Keratinocyte (primary cell): ENCODE measurements around the gene FAM199X. TPM values are rescaled to one million over a fixed set of nuclear protein-coding genes. Genes with fewer than 3 reads are reported as not detected.

Experiments used
- DNase-seq: peaks from one replicate; pipeline ENCODE4 v3.0.0-alpha.2; 2011; ENCODE audit warnings: low read depth, missing footprints, low spot score
- FAIRE-seq: peaks from 2 replicates; lab custom pipeline; 2011; peaks lifted over from hg19 to GRCh38; lab: Jason Lieb, UNC
- H2AFZ ChIP-seq: 2 replicates; pipeline ENCODE4 v1.6.0; 2012; ENCODE audit warnings: low read length, control low read depth, inconsistent platforms; ENCODE audit not compliant: control insufficient read depth
- H3K27ac ChIP-seq: 2 replicates; pipeline ENCODE4 v1.5.1; 2011; ENCODE audit warnings: low read length; ENCODE audit not compliant: control insufficient read depth, insufficient read depth
- H3K27me3 ChIP-seq: 3 replicates; pipeline ENCODE4 v1.6.0; 2011; ENCODE audit warnings: low read length; ENCODE audit not compliant: control insufficient read depth, insufficient read depth; ENCODE audit errors: extremely low read depth
- H3K36me3 ChIP-seq, 2 experiments: 2 replicates in 1 of 2; 3 replicates in 1 of 2; pipeline ENCODE4 v1.5.1; 2011; ENCODE audit warnings: low read length in 2 of 2, mild to moderate bottlenecking in 1 of 2; ENCODE audit not compliant: control insufficient read depth in 2 of 2, insufficient read depth in 2 of 2; ENCODE audit errors: extremely low read depth in 1 of 2
- H3K4me1 ChIP-seq: 3 replicates; pipeline ENCODE4 v1.5.1; 2011; ENCODE audit warnings: low read length; ENCODE audit not compliant: control insufficient read depth, insufficient read depth; ENCODE audit errors: extremely low read depth
- H3K4me2 ChIP-seq: 3 replicates; pipeline ENCODE4 v1.6.0; 2011; ENCODE audit warnings: low read depth, low read length; ENCODE audit not compliant: control insufficient read depth, insufficient read depth; ENCODE audit errors: extremely low read depth
- H3K4me3 ChIP-seq, 3 experiments: fragments of 200-600 bp in 1 of 3; sonication (generic) in 1 of 3; 2 replicates in 2 of 3; 3 replicates in 1 of 3; pipeline ENCODE4 v1.5.1; 2011 to 2016; ENCODE audit warnings: low read length in 3 of 3, mild to moderate bottlenecking in 3 of 3, control low read depth in 2 of 3, inconsistent platforms in 1 of 3, low read depth in 1 of 3, mixed read lengths in 1 of 3, mixed run types in 1 of 3, moderate library complexity in 1 of 3; ENCODE audit not compliant: control insufficient read depth in 2 of 3, insufficient read depth in 2 of 3; ENCODE audit errors: extremely low read depth in 1 of 3
- H3K79me2 ChIP-seq: 2 replicates; pipeline ENCODE4 v1.6.0; 2012; ENCODE audit warnings: low read length; ENCODE audit not compliant: control insufficient read depth, insufficient read depth
- H3K9ac ChIP-seq: 3 replicates; pipeline ENCODE4 v1.6.0; 2011; ENCODE audit warnings: low read length; ENCODE audit not compliant: control insufficient read depth, insufficient read depth; ENCODE audit errors: extremely low read depth
- H3K9me1 ChIP-seq: 3 replicates; pipeline ENCODE4 v1.6.0; 2011; ENCODE audit warnings: low read length; ENCODE audit not compliant: control insufficient read depth, insufficient read depth; ENCODE audit errors: extremely low read depth
- H3K9me3 ChIP-seq: 2 replicates; pipeline ENCODE4 v1.5.1; 2012; ENCODE audit warnings: low read depth, low read length; ENCODE audit not compliant: control insufficient read depth
- H4K20me1 ChIP-seq: 3 replicates; pipeline ENCODE4 v1.6.0; 2011; ENCODE audit warnings: low read length; ENCODE audit not compliant: control insufficient read depth, insufficient read depth; ENCODE audit errors: extremely low read depth
- EZH2 ChIP-seq: IDR thresholded peaks from one replicate; pipeline ENCODE4 v1.6.1; 2012; ENCODE audit warnings: inconsistent platforms, mild to moderate bottlenecking, low read length, moderate library complexity
- dilution Hi-C: fragments of 300-500 bp; cut with MboI; formaldehyde crosslinking; loops from one replicate; pipeline ENCODE4 v1.7.0; 2020; ENCODE audit warnings: low sequenced_read_pairs; ENCODE audit not compliant: extremely low pct_ligation_motif_present
- polyA plus RNA-seq, 5 experiments: library from polyadenylated mRNA; depleted of rRNA in 3 of 5; stranded (reverse) in 3 of 5; stranded (forward) in 1 of 5; unstranded in 1 of 5; fragments of >200 nt; gene quantifications; 1 replicate in 1 of 5; 2 replicates in 3 of 5; 3 replicates in 1 of 5; pipeline versions ENCODE4 v1.2.1 to v1.2.3, GENCODE V29; 2011 to 2012; ENCODE audit warnings: missing spikeins in 2 of 5, low read depth in 1 of 5, low replicate concordance in 1 of 5
- TF ChIP-seq, protein P1 (sequence below), 3 experiments: IDR thresholded peaks in 1 of 3; conservative IDR thresholded peaks in 1 of 3; optimal IDR thresholded peaks in 1 of 3; 2 replicates in 2 of 3; 3 replicates in 1 of 3; pipeline versions ENCODE3 to v1.5.1; 2011; ENCODE audit warnings: low read length in 3 of 3, mild to moderate bottlenecking in 3 of 3, moderate library complexity in 2 of 3, control low read depth in 1 of 3, inconsistent platforms in 1 of 3; ENCODE audit not compliant: insufficient read depth in 2 of 3; ENCODE audit errors: extremely low read depth in 1 of 3

Gene FAM199X
- polyA plus RNA-seq, 1 donor (not counting 4 experiments of a cell fraction or from before 2014, with no cell fraction given), result 16.1 TPM

DNA sequence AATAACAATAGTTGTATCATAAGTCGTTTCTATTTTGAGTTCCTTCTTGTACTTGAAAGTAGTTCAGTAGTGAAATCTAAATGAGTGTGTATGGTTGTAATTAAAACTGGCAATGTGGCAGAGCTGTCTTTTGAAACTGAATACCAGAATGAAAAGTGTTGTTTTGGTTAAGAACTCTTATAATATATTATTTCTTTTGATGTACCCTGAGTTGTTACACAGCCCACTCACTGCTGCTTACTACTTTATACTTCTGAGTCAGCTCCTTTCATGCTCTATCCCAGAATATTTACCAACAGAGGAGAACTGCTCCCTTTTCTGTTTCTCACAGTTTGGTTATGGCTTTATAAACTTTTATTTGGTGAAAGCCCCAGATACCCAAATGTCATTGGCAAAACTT lies 28.8 kb downstream of the FAM199X start:
- FAIRE-seq (no peak), DNase-seq (no peak)
- no peaks in the 10 kb centered on the region for H3K27me3 ChIP-seq
- H2AFZ ChIP-seq, result no peak overlapping the region
- H3K9me3 ChIP-seq, result no peaks in the 10 kb centered on the region
- H3K36me3 ChIP-seq, result peaks cover 0 to 2% of the 10 kb centered on the region in 2 experiments
- H3K9ac ChIP-seq, result no peak overlapping the region
- peaks cover 7% of the 10 kb centered on the region for H3K4me1 ChIP-seq
- no peaks in the 10 kb centered on the region for H3K9me1 ChIP-seq
- dilution Hi-C loops, result no loop called here
- H4K20me1 ChIP-seq, result no peaks in the 10 kb centered on the region
- no peaks in the 10 kb centered on the region for H3K79me2 ChIP-seq
- no peak overlapping the region for H3K4me2 ChIP-seq
- no peak overlapping the region for H3K4me3 ChIP-seq
- no peak overlapping the region for H3K27ac ChIP-seq
- TF ChIP-seq, protein P1, sequence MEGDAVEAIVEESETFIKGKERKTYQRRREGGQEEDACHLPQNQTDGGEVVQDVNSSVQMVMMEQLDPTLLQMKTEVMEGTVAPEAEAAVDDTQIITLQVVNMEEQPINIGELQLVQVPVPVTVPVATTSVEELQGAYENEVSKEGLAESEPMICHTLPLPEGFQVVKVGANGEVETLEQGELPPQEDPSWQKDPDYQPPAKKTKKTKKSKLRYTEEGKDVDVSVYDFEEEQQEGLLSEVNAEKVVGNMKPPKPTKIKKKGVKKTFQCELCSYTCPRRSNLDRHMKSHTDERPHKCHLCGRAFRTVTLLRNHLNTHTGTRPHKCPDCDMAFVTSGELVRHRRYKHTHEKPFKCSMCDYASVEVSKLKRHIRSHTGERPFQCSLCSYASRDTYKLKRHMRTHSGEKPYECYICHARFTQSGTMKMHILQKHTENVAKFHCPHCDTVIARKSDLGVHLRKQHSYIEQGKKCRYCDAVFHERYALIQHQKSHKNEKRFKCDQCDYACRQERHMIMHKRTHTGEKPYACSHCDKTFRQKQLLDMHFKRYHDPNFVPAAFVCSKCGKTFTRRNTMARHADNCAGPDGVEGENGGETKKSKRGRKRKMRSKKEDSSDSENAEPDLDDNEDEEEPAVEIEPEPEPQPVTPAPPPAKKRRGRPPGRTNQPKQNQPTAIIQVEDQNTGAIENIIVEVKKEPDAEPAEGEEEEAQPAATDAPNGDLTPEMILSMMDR (optimal IDR thresholded peaks at IDR 0.05 in 1 of 3, IDR thresholded peaks at IDR 0.05 in 1 of 3, conservative IDR thresholded peaks at IDR 0.05 in 1 of 3; ENCODE audit: extremely low read depth in 1 of 3, insufficient read depth in 2 of 3, low read length in 3 of 3), result no peak
- TF ChIP-seq EZH2, result no peak

DNA sequence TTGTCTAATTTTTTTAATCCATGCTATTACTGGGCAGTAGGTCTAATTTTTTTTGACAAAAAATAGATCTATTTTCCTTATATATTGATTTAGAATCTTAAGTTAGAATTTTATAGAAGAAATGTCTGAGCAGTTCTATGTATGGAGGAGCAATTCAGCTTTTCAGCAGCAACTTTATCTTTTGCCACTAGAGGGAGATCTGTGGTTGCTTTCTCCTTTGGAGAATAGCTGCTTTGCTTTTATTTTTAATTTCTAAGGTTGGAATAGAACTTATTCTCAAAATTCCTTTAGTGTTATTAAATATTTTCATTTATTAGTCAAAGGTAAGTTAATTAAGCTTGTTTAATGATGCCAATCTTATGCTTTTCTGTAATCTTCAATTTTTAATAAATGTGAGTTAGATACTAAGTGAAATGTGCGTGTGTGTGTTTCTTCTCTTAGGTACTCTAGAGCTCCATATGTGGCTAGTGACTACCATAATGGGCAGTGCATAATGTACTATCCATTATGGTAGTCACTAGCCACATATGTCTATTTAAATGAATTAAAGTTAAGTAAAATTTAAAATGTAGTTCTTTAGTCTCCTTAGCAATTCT lies 29.3 kb downstream of the FAM199X start:
- H3K79me2 ChIP-seq, result no peaks in the 10 kb centered on the region
- H3K9me3 ChIP-seq, result no peaks in the 10 kb centered on the region
- no peak overlapping the region for H3K4me2 ChIP-seq
- no peak overlapping the region for H3K9ac ChIP-seq
- H2AFZ ChIP-seq, result no peak overlapping the region
- peaks cover 7% of the 10 kb centered on the region for H3K4me1 ChIP-seq
- dilution Hi-C loops, result no loop called here
- peaks cover 0 to 2% of the 10 kb centered on the region in 2 experiments for H3K36me3 ChIP-seq
- H3K27ac ChIP-seq, result no peak overlapping the region
- DNase-seq, result no peak
- H4K20me1 ChIP-seq, result no peaks in the 10 kb centered on the region
- no peak for TF ChIP-seq EZH2
- TF ChIP-seq, protein P1 (optimal IDR thresholded peaks at IDR 0.05 in 1 of 3, IDR thresholded peaks at IDR 0.05 in 1 of 3, conservative IDR thresholded peaks at IDR 0.05 in 1 of 3; ENCODE audit: extremely low read depth in 1 of 3, insufficient read depth in 2 of 3, low read length in 3 of 3), result peak in 2 of 3 experiments; percentile 64 to 65
- no peaks in the 10 kb centered on the region for H3K27me3 ChIP-seq
- H3K9me1 ChIP-seq, result no peaks in the 10 kb centered on the region
- no peak overlapping the region for H3K4me3 ChIP-seq
- no peak for FAIRE-seq
